ENCODE data around the gene HEXD. TPM values are rescaled to one million over a fixed set of nuclear protein-coding genes. Genes with fewer than 3 reads are reported as not detected.

HEXD gene
- total RNA-seq, 2 donors from 2014 or later, result 31.5 to 37.6 TPM

- Mint-ChIP-seq H3K4me1 (no peaks in the 10 kb centered on the region), H3K4me3 (no peak overlapping the region), H3K27me3 (ENCODE audit: insufficient read depth) (no peaks in the 10 kb centered on the region), H3K36me3 (ENCODE audit: low read depth) (peaks cover 27% of the 10 kb centered on the region), H3K9me3 (no peaks in the 10 kb centered on the region), H3K27ac (no peak overlapping the region)
- no peak for DNase-seq
- H3K9me3 ChIP-seq (ENCODE audit: control insufficient read depth, low read length), result no peaks in the 10 kb centered on the region
- peaks cover 9% of the 10 kb centered on the region for H3K36me3 ChIP-seq (ENCODE audit: control insufficient read depth, insufficient read depth, low read length)
- H3K4me3 ChIP-seq (ENCODE audit: low read length), result no peak overlapping the region
- WGBS, 2 experiments (ENCODE audit: insufficient coverage in 1 of 2, insufficient read length in 1 of 2), result 92 to 94% methylated on average over 9 to 25 of the region's 25 CpGs
- no peaks in the 10 kb centered on the region for H3K4me1 ChIP-seq (ENCODE audit: control insufficient read depth, insufficient read depth, low read length)
- no peak overlapping the region for H3K9ac ChIP-seq (ENCODE audit: extremely low read depth, low read length, poor library complexity, severe bottlenecking)
- H3K27me3 ChIP-seq (ENCODE audit: control insufficient read depth, insufficient read depth, low read length, poor library complexity, severe bottlenecking), result no peaks in the 10 kb centered on the region
- no peak for TF ChIP-seq CTCF (conservative IDR thresholded peaks at IDR 0.05)
- no peak overlapping the region for H3K27ac ChIP-seq (ENCODE audit: low read depth, low read length)
These were observed 72.5 kb downstream of the HEXD start for GRCh38 chr17:82490512-82491195.

GRCh38 chr17:82491196-82491530, 73.0 kb downstream of the HEXD start:
- H3K4me3 ChIP-seq (ENCODE audit: low read length), result no peak overlapping the region
- no peak for TF ChIP-seq CTCF (conservative IDR thresholded peaks at IDR 0.05)
- WGBS, 2 experiments (ENCODE audit: insufficient coverage in 1 of 2, insufficient read length in 1 of 2), result 90 to 95% methylated on average over 9 to 10 of the region's 10 CpGs
- H3K27ac ChIP-seq (ENCODE audit: low read depth, low read length), result no peak overlapping the region
- peaks cover 9% of the 10 kb centered on the region for H3K36me3 ChIP-seq (ENCODE audit: control insufficient read depth, insufficient read depth, low read length)
- H3K27me3 ChIP-seq (ENCODE audit: control insufficient read depth, insufficient read depth, low read length, poor library complexity, severe bottlenecking), result no peaks in the 10 kb centered on the region
- H3K9me3 ChIP-seq (ENCODE audit: control insufficient read depth, low read length), result no peaks in the 10 kb centered on the region
- Mint-ChIP-seq H3K4me3 (no peak overlapping the region), H3K36me3 (ENCODE audit: low read depth) (peaks cover 22% of the 10 kb centered on the region), H3K9me3 (no peaks in the 10 kb centered on the region), H3K27ac (no peak overlapping the region), H3K4me1 (no peaks in the 10 kb centered on the region), H3K27me3 (ENCODE audit: insufficient read depth) (no peaks in the 10 kb centered on the region)
- H3K9ac ChIP-seq (ENCODE audit: extremely low read depth, low read length, poor library complexity, severe bottlenecking), result no peak overlapping the region
- no peaks in the 10 kb centered on the region for H3K4me1 ChIP-seq (ENCODE audit: control insufficient read depth, insufficient read depth, low read length)
- no peak for DNase-seq

GRCh38 chr17:82491533-82491932, 73.4 kb downstream of the HEXD start:
- WGBS, 2 experiments (ENCODE audit: insufficient coverage in 1 of 2, insufficient read length in 1 of 2), result 89 to 92% methylated on average over 14 to 15 of the region's 15 CpGs
- Mint-ChIP-seq H3K4me1 (no peaks in the 10 kb centered on the region), H3K27me3 (ENCODE audit: insufficient read depth) (peaks cover 3% of the 10 kb centered on the region), H3K4me3 (no peak overlapping the region), H3K27ac (no peak overlapping the region), H3K9me3 (no peaks in the 10 kb centered on the region), H3K36me3 (ENCODE audit: low read depth) (peaks cover 18% of the 10 kb centered on the region)
- TF ChIP-seq CTCF (conservative IDR thresholded peaks at IDR 0.05), result no peak
- Histone ChIP-seq H3K27ac (ENCODE audit: low read depth, low read length) (no peak overlapping the region), H3K27me3 (ENCODE audit: control insufficient read depth, insufficient read depth, low read length, poor library complexity, severe bottlenecking) (no peaks in the 10 kb centered on the region), H3K9ac (ENCODE audit: extremely low read depth, low read length, poor library complexity, severe bottlenecking) (no peak overlapping the region), H3K4me1 (ENCODE audit: control insufficient read depth, insufficient read depth, low read length) (no peaks in the 10 kb centered on the region), H3K36me3 (ENCODE audit: control insufficient read depth, insufficient read depth, low read length) (peaks cover 5% of the 10 kb centered on the region), H3K4me3 (ENCODE audit: low read length) (no peak overlapping the region), H3K9me3 (ENCODE audit: control insufficient read depth, low read length) (no peaks in the 10 kb centered on the region)
- no peak for DNase-seq

Other genes with a start within 250 kb of the HEXD start
- 10 to 100 TPM; 61.8 to 82.8 TPM for gene CCDC57, start 205.5 kb upstream of the HEXD start, total RNA-seq
- gene SLC16A3, start 189.3 kb upstream of the HEXD start, total RNA-seq, result 10 to 100 TPM; 31.8 to 39.7 TPM
- gene CSNK1D, start 144.6 kb upstream of the HEXD start, total RNA-seq, result 100 to 1,000 TPM; 104 to 143 TPM
- gene CD7, start 100.7 kb upstream of the HEXD start, total RNA-seq, result under 1 TPM; 0.55 to 0.80 TPM
- not detected for gene SECTM1, start 84.6 kb upstream of the HEXD start, total RNA-seq
- gene TEX19, start 59.1 kb upstream of the HEXD start, total RNA-seq, result under 1 TPM; 0.46 to 0.48 TPM
- gene UTS2R, start 46.6 kb upstream of the HEXD start, total RNA-seq, result under 1 TPM in 1 of 2 donors, not detected in 1; 0.40 TPM
- 10 to 100 TPM; 24.0 to 30.1 TPM for gene OGFOD3, start 239 bp downstream of the HEXD start, total RNA-seq
- 10 to 100 TPM; 71.2 to 88.5 TPM for gene CYBC1, start 32.4 kb downstream of the HEXD start, total RNA-seq
- 10 to 100 TPM; 64.0 to 70.8 TPM for gene NARF, start 40.4 kb downstream of the HEXD start, total RNA-seq
- gene FOXK2, start 101.4 kb downstream of the HEXD start, total RNA-seq, result 10 to 100 TPM; 67.2 to 68.1 TPM
- 10 to 100 TPM; 75.3 to 79.1 TPM for gene WDR45B, start 230.1 kb downstream of the HEXD start, total RNA-seq